DOHH2 (cell line): Measurements from ENCODE around the gene TPO.
"Not testable (repeated sequence)": the region's sequence is repeated elsewhere in the genome, so short reads cannot be mapped to it uniquely, and the experiment has no call there.

Experiments
- H3F3A ChIP-seq: fragments of 200-600 bp; sonication (generic), shearing (Covaris generic); 2 replicates; pipeline ENCODE4 v1.6.0; 2016; ENCODE audit warnings: antibody characterized with exemption, mild to moderate bottlenecking; ENCODE audit not compliant: control insufficient read depth, insufficient read depth
- H3K27ac ChIP-seq: fragments of 200-600 bp; sonication (generic); 2 replicates; pipeline ENCODE4 v1.5.1; 2014; ENCODE audit warnings: low read depth, mild to moderate bottlenecking, low read length, moderate library complexity
- H3K27me3 ChIP-seq: fragments of 200-600 bp; sonication (generic); 2 replicates; pipeline ENCODE4 v1.6.1; 2014; ENCODE audit warnings: mild to moderate bottlenecking, low read length, mixed read lengths; ENCODE audit not compliant: control insufficient read depth
- H3K36me3 ChIP-seq: fragments of 200-600 bp; sonication (generic); 2 replicates; pipeline ENCODE4 v1.6.1; 2014; ENCODE audit warnings: mild to moderate bottlenecking, low read length, moderate library complexity, mixed read lengths; ENCODE audit not compliant: control insufficient read depth
- H3K4me1 ChIP-seq: fragments of 200-600 bp; sonication (generic); 2 replicates; pipeline ENCODE4 v1.6.1; 2014; ENCODE audit warnings: mild to moderate bottlenecking, low read length, mixed read lengths; ENCODE audit not compliant: control insufficient read depth
- H3K4me2 ChIP-seq: fragments of 200-600 bp; sonication (generic); 2 replicates; pipeline ENCODE4 v1.6.0; 2014; ENCODE audit warnings: mild to moderate bottlenecking, low read length, moderate library complexity
- H3K4me3 ChIP-seq: fragments of 200-600 bp; sonication (generic); 2 replicates; pipeline ENCODE4 v1.5.1; 2014; ENCODE audit warnings: mild to moderate bottlenecking, low read length, mixed read lengths
- H3K79me2 ChIP-seq: fragments of 200-600 bp; sonication (generic); 2 replicates; pipeline ENCODE4 v1.6.1; 2014; ENCODE audit warnings: mild to moderate bottlenecking, low read length, mixed read lengths; ENCODE audit not compliant: control insufficient read depth
- H3K9me2 ChIP-seq: fragments of 200-600 bp; sonication (generic); replicated peaks from 2 replicates; pipeline ENCODE4 v1.6.1; 2014; ENCODE audit warnings: mild to moderate bottlenecking, low read length, mixed read lengths; ENCODE audit not compliant: control insufficient read depth
- H3K9me3 ChIP-seq: fragments of 200-600 bp; sonication (generic); 2 replicates; pipeline ENCODE4 v1.6.1; 2014; ENCODE audit warnings: antibody characterized with exemption, low read length, mixed read lengths; ENCODE audit not compliant: control insufficient read depth, insufficient read depth
- H4K20me1 ChIP-seq: fragments of 200-600 bp; sonication (generic); 2 replicates; pipeline ENCODE4 v1.6.0; 2014; ENCODE audit warnings: low read depth, mild to moderate bottlenecking, antibody characterized with exemption, low read length, moderate library complexity; ENCODE audit not compliant: control insufficient read depth, insufficient read depth
- EZH2phosphoT487 ChIP-seq: fragments of 200-600 bp; sonication (generic); IDR thresholded peaks from 2 replicates; pipeline ENCODE4 v1.6.1; 2017; ENCODE audit warnings: borderline replicate concordance, mild to moderate bottlenecking, antibody characterized with exemption, low read length, moderate library complexity, mixed read lengths
- TF ChIP-seq, protein P1 (sequence below): fragments of 200-600 bp; sonication (generic); IDR thresholded peaks from one replicate; pipeline ENCODE4 v1.5.1; 2014; ENCODE audit warnings: antibody characterized with exemption, mild to moderate bottlenecking, low read depth, low read length; ENCODE audit not compliant: poor library complexity, severe bottlenecking

The TPO gene

DNA sequence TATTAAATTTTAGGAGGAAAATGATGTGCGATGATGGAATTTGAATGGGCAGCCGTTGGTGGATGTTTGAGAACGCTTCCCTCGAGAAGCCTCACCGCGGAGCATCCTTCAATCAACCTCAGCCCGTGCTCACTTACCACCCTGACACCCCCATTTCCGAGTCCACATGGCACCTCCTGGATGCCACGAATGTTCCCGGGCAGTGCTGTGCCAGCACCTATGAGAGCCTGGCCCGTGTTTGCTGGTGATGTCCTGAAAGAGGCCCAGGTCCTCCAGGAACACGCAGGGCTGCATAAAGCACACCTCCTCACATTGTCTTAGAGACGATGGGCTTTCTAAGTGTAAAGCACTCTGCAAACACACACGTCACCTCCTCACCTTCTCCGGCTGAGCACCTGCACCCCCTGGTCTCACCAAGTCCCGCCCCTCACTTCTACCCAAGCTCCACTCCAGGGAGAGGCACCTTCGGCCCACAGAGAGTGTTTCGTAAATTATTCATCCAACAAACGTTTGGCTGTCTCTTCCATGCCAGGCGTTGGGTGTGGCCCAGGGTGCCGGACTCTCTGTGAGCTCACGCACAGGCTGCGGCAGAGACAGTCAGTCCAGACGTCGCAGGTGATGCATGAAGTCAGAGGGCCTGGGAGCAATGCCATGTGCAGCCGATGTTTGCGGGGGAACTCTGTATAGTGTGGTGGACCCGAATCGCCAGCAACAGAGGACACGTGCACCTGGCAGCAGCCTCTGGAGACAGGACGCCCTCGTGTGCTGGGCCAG, 150.0 kb downstream of the TPO start:
- Histone ChIP-seq H3K9me2 (no peaks in the 10 kb centered on the region), H3K36me3 (no peaks in the 10 kb centered on the region), H3K27me3 (no peaks in the 10 kb centered on the region), H3K4me2 (no peak overlapping the region), H3K4me3 (no peak overlapping the region), H3F3A (no peaks in the 10 kb centered on the region), H4K20me1 (no peaks in the 10 kb centered on the region), H3K4me1 (no peaks in the 10 kb centered on the region), H3K79me2 (no peaks in the 10 kb centered on the region), H3K27ac (no peak overlapping the region), H3K9me3 (peaks cover 35% of the 10 kb centered on the region; the same call in 1 of the 2 replicates)
- TF ChIP-seq, protein P1, sequence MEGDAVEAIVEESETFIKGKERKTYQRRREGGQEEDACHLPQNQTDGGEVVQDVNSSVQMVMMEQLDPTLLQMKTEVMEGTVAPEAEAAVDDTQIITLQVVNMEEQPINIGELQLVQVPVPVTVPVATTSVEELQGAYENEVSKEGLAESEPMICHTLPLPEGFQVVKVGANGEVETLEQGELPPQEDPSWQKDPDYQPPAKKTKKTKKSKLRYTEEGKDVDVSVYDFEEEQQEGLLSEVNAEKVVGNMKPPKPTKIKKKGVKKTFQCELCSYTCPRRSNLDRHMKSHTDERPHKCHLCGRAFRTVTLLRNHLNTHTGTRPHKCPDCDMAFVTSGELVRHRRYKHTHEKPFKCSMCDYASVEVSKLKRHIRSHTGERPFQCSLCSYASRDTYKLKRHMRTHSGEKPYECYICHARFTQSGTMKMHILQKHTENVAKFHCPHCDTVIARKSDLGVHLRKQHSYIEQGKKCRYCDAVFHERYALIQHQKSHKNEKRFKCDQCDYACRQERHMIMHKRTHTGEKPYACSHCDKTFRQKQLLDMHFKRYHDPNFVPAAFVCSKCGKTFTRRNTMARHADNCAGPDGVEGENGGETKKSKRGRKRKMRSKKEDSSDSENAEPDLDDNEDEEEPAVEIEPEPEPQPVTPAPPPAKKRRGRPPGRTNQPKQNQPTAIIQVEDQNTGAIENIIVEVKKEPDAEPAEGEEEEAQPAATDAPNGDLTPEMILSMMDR: no peak
- no peak for TF ChIP-seq EZH2phosphoT487

DNA sequence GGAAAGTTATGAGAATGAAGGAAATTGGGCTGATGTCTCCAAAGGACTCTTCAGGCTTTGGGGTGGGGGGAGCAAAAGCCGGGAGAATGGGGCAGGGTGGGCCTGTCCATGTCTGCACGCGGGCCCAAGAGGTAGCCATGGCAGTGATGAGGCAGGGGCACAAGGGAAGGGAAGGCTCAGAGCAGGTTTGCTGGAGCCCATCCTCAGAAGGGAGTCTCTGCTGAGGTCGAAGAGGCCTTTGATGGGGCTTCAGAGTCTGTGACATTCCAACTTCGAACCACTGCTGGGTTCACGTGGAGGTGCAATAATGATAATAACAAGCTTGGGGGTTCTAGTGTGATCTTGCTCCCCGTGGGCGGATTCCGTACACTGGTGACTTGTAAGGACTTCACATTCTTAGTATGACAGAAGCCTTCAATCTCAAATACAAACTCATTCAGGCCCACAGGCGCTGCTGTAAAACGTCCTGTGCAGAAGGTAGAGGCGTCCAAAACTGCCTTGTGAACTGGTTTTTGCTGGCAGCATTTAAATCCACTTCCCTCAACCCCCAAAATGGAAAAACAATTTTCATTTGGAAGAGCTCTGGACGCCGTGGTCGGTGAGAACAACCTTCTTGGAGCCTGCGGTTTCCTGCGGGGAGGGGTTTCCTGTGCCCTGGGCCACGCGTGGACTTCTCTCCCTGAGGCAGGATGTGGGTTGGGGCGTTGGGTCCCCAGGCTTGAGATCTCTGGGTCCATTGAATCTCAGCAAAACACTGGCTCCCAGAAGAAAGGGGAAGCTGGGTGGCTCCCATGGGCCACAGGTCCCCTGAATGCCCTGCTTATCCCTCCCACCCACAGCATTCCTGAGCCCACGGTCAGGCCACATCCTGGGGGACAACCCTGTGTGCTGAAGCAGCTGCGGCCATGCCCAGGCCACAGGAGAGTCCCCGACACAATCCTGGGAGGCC, 151.0 kb downstream of the TPO start:
- Histone ChIP-seq H3K9me2 (no peaks in the 10 kb centered on the region), H3K27ac (no peak overlapping the region), H3K4me1 (no peaks in the 10 kb centered on the region), H3F3A (no peaks in the 10 kb centered on the region), H3K4me2 (no peak overlapping the region), H3K27me3 (no peaks in the 10 kb centered on the region), H3K36me3 (no peaks in the 10 kb centered on the region), H3K79me2 (no peaks in the 10 kb centered on the region), H3K9me3 (peaks cover 35% of the 10 kb centered on the region; the same call in 1 of the 2 replicates), H4K20me1 (no peaks in the 10 kb centered on the region), H3K4me3 (no peak overlapping the region)
- TF ChIP-seq, protein P1: no peak
- TF ChIP-seq EZH2phosphoT487: no peak

DNA sequence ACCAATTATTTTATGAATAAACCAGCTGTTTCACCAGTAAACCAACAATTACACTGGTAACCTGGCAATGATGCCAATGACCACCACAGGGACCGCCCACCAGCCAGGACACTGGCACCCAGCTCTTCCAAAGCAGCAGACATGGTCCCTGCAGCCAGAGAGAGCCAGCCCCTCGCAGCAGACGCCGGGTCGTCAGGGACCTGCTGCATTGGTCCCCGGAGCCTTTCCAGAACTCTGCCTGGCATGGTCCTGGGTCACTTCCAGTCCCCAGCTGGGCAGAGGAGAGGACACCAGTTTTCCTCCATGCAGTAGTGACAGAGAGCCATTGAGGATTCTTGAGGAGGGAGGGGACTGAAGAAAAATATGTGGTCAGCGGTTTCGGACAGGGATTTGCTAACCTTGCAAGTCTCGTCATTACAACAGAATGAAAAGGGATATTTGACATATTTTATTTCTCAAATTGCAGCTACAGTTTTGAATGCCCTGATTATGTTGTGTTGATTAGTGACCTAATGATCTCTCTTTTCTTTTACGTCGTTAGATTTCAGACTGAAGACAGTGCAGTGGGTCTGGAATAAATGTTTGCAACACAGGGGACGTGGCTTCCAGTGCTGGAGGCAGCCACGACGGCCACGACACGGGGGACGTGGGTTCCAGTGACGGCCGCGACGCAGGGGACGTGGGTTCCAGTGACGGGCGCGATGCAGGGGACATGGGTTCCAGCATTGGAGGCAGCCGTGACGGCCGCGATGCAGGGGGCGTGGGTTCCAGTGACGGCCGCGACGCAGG, 154.5 kb downstream of the TPO start:
- no peaks in the 10 kb centered on the region for H3K4me1 ChIP-seq
- H3K27ac ChIP-seq: no peak overlapping the region
- H3K9me2 ChIP-seq: no peaks in the 10 kb centered on the region
- H3K9me3 ChIP-seq: peaks cover 35% of the 10 kb centered on the region; the same call in 1 of the 2 replicates
- no peaks in the 10 kb centered on the region for H3K27me3 ChIP-seq
- no peaks in the 10 kb centered on the region for H3K36me3 ChIP-seq
- H3K79me2 ChIP-seq: no peaks in the 10 kb centered on the region
- H3K4me3 ChIP-seq: no peak overlapping the region
- H3F3A ChIP-seq: no peaks in the 10 kb centered on the region
- no peak overlapping the region for H3K4me2 ChIP-seq
- no peaks in the 10 kb centered on the region for H4K20me1 ChIP-seq
- TF ChIP-seq EZH2phosphoT487: no peak
- TF ChIP-seq, protein P1: no peak

DNA sequence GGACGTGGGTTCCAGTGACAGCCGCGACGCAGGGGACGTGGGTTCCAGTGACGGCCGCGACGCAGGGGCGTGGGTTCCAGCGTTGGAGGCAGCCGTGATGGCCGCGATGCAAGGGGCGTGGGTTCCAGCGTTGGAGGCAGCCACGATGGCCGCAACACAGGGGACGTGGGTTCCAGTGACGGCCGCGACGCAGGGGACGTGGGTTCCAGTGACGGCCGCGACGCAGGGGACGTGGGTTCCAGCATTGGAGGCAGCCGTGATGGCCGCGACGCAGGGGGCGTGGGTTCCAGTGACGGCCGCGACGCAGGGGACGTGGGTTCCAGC, 155.0 kb downstream of the TPO start:
- H3F3A ChIP-seq, H3K9me2 ChIP-seq, H3K27me3 ChIP-seq, H3K4me2 ChIP-seq, H4K20me1 ChIP-seq, H3K4me3 ChIP-seq, H3K27ac ChIP-seq, H3K79me2 ChIP-seq, H3K4me1 ChIP-seq, H3K36me3 ChIP-seq: not testable (repeated sequence)
- H3K9me3 ChIP-seq: peaks cover 31% of the 10 kb centered on the region; the same call in 1 of the 2 replicates
